CD4-positive, alpha-beta T cell treated with Interleukin-1 beta for 1 hour (primary cell): ENCODE results near the gene SUPT20H.
A peak's percentile ranks its signal among the peaks of the same experiment; 100 is the strongest.
"Not testable (repeated sequence)": the region's sequence is repeated elsewhere in the genome, so short reads cannot be mapped to it uniquely, and the experiment has no call there.

Source experiments
- DNase-seq, 2 donors: peaks; one replicate each; pipeline ENCODE4 v3.0.0-alpha.2; 2020 to 2022

The SUPT20H gene

GRCh38 chr13:37068962-37069361 is 9.5 kb upstream of the SUPT20H start:
- DNase-seq: no peak

- DNase-seq: no peak
These were observed 8.4 kb upstream of the SUPT20H start for GRCh38 chr13:37067874-37068273.

GRCh38 chr13:37065890-37066526 is 6.5 kb upstream of the SUPT20H start:
- no peak for DNase-seq

GRCh38 chr13:37059848-37060192 is 332 bp upstream of the SUPT20H start:
- no peak for DNase-seq

GRCh38 chr13:37056228-37056627 is 3.3 kb downstream of the SUPT20H start:
- not testable (repeated sequence) for DNase-seq

- DNase-seq: not testable (repeated sequence)
These were observed 6.4 kb downstream of the SUPT20H start for GRCh38 chr13:37053111-37053510.

GRCh38 chr13:37049810-37050209 is 9.7 kb downstream of the SUPT20H start:
- DNase-seq: no peak

- no peak for DNase-seq
These were observed 11.6 kb downstream of the SUPT20H start for GRCh38 chr13:37047846-37048245.

GRCh38 chr13:37047032-37047431 is 12.5 kb downstream of the SUPT20H start:
- DNase-seq: no peak

GRCh38 chr13:37046062-37046461 is 13.4 kb downstream of the SUPT20H start:
- DNase-seq: no peak

- DNase-seq: no peak
These were observed 18.7 kb downstream of the SUPT20H start for GRCh38 chr13:37040789-37041188.

GRCh38 chr13:37039896-37040295 is 19.6 kb downstream of the SUPT20H start:
- DNase-seq: no peak

- DNase-seq: no peak
These were observed 22.2 kb downstream of the SUPT20H start for GRCh38 chr13:37037241-37037640.

GRCh38 chr13:37029617-37030016 is 29.9 kb downstream of the SUPT20H start:
- no peak for DNase-seq

- DNase-seq: no peak
These were observed 31.8 kb downstream of the SUPT20H start for GRCh38 chr13:37027639-37028038.

- no peak for DNase-seq
These were observed 32.7 kb downstream of the SUPT20H start for GRCh38 chr13:37026771-37027170.

GRCh38 chr13:37023871-37024270 is 35.6 kb downstream of the SUPT20H start:
- no peak for DNase-seq

GRCh38 chr13:37014609-37015008 is 44.9 kb downstream of the SUPT20H start:
- DNase-seq: no peak

- no peak for DNase-seq
These were observed 47.7 kb downstream of the SUPT20H start for GRCh38 chr13:37011788-37012187.

- DNase-seq: no peak
These were observed 48.5 kb downstream of the SUPT20H start for GRCh38 chr13:37011002-37011401.

- DNase-seq: no peak
These were observed 49.1 kb downstream of the SUPT20H start for GRCh38 chr13:37010424-37010823.

GRCh38 chr13:37009692-37010091 is 49.8 kb downstream of the SUPT20H start:
- DNase-seq: no peak

- no peak for DNase-seq
These were observed 57.6 kb downstream of the SUPT20H start for GRCh38 chr13:37001921-37002250.

GRCh38 chr13:36999054-36999714 is 60.3 kb downstream of the SUPT20H start, which contains the start of gene ALG5:
Gene ALG5 (minus strand): TSS chr13:36999340. CDS start chr13:36999300, 40 bp downstream.
- DNase-seq: peak; percentile 92 to 94

- DNase-seq: peak; percentile 1 to 11
These were observed 60.9 kb downstream of the SUPT20H start for GRCh38 chr13:36998624-36999041.
